GM10266 (cell line): ENCODE measurements around the gene ANXA8L1.
A peak's percentile ranks its signal among the peaks of the same experiment; 100 is the strongest.
"Not testable (repeated sequence)": the region's sequence is repeated elsewhere in the genome, so short reads cannot be mapped to it uniquely, and the experiment has no call there.

Experiments
- DNase-seq: peaks from one replicate; pipeline ENCODE4 v3.0.0; 2012; ENCODE audit errors: extremely low spot score

The ANXA8L1 gene

GRCh38 chr10:46377022-46377421, 1.4 kb downstream of the ANXA8L1 start:
- DNase-seq, result not testable (repeated sequence)

- not testable (repeated sequence) for DNase-seq
These were observed 2.1 kb downstream of the ANXA8L1 start for GRCh38 chr10:46377651-46378050.

GRCh38 chr10:46378108-46378507, 2.5 kb downstream of the ANXA8L1 start:
- not testable (repeated sequence) for DNase-seq

GRCh38 chr10:46379233-46379848, 3.8 kb downstream of the ANXA8L1 start:
- DNase-seq, result not testable (repeated sequence)

- DNase-seq, result not testable (repeated sequence)
These were observed 10.3 kb downstream of the ANXA8L1 start for GRCh38 chr10:46385858-46386257.

- not testable (repeated sequence) for DNase-seq
These were observed 11.1 kb downstream of the ANXA8L1 start for GRCh38 chr10:46386694-46387093.

- DNase-seq, result not testable (repeated sequence)
These were observed 11.8 kb downstream of the ANXA8L1 start for GRCh38 chr10:46387309-46387902.

- DNase-seq, result not testable (repeated sequence)
These were observed 15.8 kb downstream of the ANXA8L1 start for GRCh38 chr10:46391422-46391821.

GRCh38 chr10:46396441-46397279, 21.1 kb downstream of the ANXA8L1 start:
- DNase-seq, result peak; percentile 3

- DNase-seq, result not testable (repeated sequence)
These were observed 22.2 kb downstream of the ANXA8L1 start for GRCh38 chr10:46397767-46398166.

- DNase-seq, result not testable (repeated sequence)
These were observed 22.8 kb downstream of the ANXA8L1 start for GRCh38 chr10:46398212-46398886.

GRCh38 chr10:46409556-46409955, 34.0 kb downstream of the ANXA8L1 start:
- not testable (repeated sequence) for DNase-seq

- not testable (repeated sequence) for DNase-seq
These were observed 35.5 kb downstream of the ANXA8L1 start for GRCh38 chr10:46411123-46411522.

GRCh38 chr10:46412665-46413064, 37.1 kb downstream of the ANXA8L1 start:
- not testable (repeated sequence) for DNase-seq

- DNase-seq, result not testable (repeated sequence)
These were observed 39.7 kb downstream of the ANXA8L1 start for GRCh38 chr10:46415291-46415690.

GRCh38 chr10:46418283-46418682, 42.7 kb downstream of the ANXA8L1 start:
- DNase-seq, result peak; percentile 1

GRCh38 chr10:46419570-46420379, 44.2 kb downstream of the ANXA8L1 start:
- DNase-seq, result not testable (repeated sequence)

GRCh38 chr10:46423550-46423949, 48.0 kb downstream of the ANXA8L1 start:
- not testable (repeated sequence) for DNase-seq

GRCh38 chr10:46440942-46441341, 65.4 kb downstream of the ANXA8L1 start:
- DNase-seq, result not testable (repeated sequence)
